Activated CD4-positive, alpha-beta T cell treated with anti-CD3 and anti-CD28 coated beads, Interleukin-2, amount 50 U/mL, for 24 hours (primary cell): ENCODE data around the gene DMRTB1.

Source experiments
- DNase-seq, 2 donors: peaks; one replicate each; pipeline ENCODE4 v3.0.0-alpha.2; 2020; ENCODE audit warnings: low read depth in 1 of 2, low spot score in 1 of 2

The DMRTB1 gene

DNA sequence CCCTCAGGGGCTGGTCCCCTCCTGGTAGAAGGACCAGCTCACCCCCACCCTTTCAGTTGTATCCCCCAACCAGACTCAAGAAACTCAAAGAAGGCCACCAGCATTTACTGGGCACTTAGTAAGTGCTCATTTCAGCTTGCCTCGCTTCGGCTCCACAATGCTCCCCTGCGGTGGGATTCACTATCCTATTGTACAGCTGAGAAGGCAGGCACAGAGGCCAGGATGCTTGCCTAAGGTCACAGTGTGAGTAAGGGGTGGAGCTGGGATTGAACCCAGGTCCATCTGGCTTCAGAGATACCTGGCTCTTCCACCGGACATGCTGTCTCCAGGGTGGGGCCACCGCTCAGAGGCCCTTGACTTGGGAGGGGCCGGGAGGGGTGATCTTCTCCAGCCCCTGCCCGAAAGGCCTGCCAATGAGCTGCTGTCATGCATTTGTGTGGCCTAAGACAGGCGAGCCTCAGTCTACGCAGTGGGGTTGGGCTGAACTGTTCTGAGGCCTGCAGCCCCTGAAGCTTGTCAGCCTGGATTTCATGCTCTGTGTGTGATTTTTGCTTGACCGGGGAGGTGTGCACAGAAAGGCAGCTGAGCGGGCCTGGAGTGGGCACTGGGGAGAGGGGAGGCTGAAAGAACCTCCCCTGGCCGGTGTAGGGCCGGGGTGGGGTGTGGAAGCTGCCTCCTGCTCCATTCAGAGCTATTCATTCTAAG lies 48.1 kb downstream of the DMRTB1 start:
- no peak for DNase-seq

DNA sequence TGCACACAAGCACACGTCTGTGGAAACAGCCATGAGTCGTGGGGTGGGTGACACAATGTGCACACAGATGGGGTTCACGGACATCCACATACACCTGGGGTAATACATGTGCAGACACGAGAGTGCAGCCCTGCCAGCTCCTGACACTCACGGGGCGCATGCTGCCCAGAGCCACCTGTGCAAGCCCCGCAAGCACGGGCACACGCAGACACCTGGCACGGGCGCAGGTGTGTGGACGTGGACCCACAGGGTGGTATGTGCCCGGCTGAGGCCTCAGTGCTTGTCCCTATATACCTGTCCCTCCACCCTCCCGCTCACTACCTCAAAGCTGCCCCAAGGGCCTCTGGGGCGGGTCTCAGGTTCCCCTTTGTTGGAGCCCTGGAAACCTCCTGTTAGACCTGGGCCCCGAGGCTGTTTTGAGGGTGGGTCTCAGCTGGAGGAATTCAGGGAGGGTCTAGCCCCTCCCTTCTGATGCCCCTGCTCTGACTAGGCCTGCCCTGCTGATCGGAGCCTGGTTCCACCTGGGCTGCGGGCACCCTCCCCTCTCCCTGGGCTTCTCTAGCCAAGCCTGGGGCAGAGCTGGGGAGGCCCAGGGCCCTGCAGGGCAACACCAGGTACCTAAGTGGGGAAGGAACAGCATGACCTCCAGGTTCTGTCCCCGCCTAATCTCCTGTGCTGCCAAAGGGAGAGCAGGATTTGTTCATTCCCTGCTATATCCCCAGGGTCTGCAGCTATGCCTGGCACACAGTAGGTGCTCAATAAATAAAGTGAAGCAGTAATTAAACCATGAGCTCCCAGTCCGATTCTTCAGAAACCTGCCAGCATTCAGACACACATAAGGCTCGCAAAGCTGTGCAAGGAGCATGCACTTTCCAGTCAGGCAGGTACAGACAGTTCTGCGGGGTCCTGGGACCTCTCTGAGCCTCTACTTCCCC lies 49.1 kb downstream of the DMRTB1 start:
- DNase-seq: no peak

DNA sequence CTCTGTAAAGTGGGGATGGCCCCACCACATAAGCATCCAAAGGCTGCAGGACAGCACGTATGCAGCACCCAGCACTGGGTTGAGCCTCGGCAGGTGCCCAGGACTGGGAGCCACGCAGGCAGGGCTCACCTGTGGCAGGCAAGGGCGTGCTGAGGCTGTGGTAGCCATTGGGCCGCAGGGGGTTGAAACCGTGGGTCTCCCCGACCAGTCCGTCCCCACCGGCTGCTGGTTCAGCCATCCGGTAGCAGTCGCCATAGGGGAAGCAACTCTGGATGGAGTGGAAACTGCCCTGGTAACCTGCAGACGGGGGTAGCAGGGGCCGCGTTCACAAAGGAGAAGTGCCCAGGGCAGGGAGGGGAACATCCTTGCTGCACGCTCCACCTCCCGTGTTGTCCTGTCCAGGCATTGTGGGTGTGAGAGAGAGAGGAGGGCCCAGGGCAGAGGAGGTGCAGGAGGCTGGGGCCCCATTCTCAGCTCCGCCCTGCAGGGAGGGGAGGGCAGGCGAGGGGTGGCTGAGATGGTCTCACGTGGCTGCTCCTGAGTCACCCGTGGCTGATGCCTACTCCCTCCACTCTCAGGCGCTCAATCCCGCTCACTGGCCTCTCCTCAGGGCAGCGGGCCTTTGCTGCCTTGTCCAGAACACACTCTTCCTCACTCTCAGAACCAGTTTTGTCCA lies 49.9 kb downstream of the DMRTB1 start:
- DNase-seq: no peak

DNA sequence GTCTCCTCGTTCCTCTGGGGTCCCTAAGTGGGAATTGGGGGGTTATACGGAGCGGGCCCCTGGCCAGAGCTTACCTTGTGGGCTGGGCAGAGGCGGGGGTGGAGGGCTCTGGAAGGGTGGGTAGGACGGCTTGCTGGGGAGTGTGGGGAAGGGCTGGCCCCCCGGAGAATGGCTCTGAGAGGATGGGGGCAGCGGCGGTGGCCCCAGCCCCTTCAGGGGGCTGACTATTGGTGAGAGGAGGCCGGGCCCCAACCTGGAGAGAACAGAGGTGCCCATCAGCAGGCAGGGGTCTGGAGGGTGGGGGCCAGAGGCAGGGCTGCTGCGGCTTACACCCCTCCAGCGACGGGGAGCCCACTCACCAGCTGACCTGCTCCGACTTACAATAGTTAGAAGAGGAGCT lies 50.6 kb downstream of the DMRTB1 start:
- no peak for DNase-seq

DNA sequence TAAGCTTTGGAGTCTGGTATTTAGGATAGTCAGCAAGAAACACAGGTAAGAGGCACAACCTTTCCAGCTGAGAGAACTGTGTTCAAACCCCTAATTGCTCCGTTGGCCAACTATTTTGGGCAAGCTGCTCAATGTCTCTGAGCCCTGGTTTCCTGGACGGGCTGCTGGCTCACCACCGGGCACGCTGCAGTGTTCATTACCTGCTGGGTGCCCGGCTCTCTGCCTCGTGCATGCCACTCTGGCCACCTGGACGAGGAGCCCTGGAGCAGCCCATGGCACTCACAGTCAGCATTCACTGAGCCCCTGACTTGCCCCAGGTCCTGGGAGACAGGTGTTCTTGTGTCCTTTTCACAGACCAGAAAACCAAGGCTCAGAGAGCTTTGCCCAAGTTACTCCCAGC lies 51.0 kb downstream of the DMRTB1 start:
- no peak for DNase-seq

DNA sequence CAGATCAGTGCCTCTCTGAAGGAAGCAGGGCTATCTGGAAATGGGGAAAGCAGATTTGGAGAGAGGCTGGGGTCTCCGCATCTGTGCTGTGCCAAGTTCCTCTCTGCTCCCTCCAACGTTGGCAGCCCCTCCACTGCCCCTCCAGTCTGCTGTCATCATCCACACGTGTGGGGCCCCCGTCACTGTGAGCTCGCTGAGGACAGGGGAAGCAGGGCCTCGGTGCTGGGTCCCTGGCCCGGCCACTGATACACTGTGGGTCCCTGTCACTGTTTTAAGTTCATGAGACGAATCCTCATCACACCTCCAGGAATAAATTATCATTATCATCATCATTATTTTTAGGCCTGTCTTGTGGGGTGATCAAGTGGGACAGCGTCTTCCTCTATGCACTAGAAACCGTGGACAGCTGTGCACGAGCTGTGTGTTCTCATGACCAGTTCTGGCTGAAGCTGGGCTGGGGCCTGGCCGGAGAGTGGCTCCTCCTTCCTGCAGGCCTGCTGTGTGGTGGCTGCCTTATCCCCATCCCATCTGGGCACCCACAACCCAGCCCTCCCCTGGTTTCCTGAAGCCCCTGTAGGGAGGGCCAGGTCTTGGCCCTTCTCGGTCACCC lies 52.2 kb downstream of the DMRTB1 start:
- DNase-seq: no peak

DNA sequence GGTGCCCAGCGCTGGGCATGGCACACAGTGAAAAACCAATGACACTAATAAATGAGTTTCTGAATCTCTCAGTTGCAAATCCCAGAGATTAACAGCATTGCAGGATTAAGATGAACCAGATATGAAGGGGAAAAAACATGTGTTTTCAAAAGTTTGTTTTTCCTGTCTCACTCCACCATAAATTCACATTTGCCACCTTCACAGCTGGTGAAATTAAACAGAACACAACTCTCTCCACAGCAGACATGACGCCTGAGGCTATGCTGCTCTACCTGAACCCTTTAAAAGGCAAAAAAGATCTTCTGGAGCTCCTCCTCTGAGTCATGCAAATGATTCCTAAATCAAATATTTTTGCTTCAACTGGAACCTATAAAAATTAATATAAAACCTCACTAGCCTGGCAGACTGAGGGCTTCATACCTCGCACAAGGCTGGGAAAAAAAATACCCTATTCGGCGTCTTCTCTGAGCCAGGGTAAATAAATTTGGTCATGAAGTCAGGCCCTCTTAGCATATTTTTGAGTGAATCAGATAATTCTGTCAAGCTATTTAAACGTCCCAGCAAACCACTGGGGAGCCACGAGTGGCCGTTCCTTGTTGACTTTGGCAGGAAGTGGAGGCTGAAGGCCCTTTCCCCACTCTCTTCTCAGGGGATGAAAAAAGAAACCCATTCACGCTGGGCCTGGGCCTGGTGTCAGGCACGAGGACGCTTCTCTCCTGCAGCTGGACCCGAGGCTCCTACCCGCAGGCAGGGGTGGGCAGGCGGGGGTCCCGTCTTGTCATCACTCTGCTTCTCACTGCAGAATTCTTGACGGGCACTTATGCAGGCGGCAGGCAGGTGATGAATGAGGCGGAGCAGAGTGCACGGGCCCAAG lies 53.0 kb downstream of the DMRTB1 start:
- DNase-seq: no peak

DNA sequence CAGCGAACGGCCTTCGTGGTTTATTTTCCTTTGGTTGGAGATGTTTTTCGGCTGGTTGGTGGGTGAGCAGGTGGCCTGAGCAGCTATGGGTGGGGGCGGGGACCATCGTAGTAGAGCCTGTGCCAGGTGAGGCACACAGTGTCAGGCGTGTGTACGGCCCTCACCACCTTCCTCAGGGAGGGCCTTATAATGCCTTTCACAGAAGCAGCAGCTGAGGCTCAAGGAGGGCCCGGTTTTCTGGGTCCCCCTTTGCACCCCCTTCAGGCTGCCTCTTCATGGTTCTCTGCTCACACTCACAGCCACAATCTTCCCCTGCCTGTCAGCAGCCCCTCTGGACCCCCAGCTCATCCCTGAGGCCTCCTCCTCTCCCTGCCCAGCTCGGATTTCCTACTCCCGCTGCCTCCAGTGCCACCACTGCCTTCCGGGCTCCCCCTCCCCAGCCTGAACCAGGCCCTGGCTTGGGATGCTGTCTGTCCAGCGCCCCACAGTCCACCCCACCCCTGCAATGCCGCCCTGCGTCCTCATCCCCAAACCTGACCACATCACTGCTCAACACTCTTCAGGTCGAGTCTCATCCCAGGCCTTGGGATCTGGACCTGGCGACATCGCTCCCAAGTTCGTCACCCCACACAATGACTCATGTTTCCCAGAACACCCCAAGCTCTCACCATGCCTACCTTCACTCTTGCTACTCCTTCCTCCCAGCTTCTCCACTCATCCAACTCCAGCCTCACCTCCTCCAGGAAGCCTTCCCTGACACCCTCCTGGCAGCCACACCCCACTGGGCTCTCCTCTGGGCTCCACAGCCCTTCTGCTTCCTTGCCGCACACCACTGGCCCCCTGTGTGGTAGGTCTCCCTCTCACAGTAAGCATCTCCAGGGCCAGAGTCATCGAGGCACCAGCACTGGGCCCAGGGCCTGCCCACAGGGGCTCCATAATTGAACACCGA lies 53.9 kb downstream of the DMRTB1 start:
- no peak for DNase-seq

DNA sequence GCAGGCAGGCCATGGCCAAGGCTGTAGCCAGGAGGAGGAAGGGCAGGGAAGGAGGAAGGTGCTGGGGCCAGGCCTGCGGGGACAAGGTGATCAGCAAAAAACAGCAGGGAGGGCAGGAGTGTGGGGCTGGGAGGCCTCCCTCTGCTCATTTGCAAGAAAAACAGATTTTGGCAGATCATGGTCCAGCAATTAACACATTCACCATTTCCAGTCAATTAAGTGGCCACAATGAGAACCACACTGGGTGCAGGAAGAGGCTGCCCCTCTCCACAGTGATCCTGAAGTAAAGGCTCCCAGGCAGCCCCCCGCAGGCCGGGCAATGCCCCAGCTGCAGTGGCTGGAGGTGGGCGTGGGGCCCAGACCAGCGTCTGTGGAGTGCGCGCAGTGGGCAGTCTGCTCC lies 54.6 kb downstream of the DMRTB1 start:
- DNase-seq: no peak

DNA sequence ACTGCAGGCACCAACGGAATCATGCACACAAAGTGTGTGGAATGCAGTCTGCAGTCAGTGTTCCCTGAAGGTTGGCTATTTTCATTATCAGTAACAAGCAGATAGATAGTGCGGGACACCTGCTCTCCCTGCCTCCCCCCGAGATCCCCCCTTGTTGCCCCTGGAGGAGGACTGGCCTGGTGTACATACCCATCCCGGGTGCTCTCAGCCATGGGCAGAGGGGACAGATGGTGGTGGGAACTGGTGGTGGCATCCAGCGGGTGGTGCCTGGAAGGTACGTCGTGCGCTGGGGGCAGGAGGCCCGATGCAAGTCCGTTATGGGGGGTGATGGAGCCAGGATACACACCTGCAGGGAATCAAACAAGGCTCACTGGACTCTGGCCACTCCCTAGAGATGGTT lies 55.2 kb downstream of the DMRTB1 start:
- DNase-seq: no peak

DNA sequence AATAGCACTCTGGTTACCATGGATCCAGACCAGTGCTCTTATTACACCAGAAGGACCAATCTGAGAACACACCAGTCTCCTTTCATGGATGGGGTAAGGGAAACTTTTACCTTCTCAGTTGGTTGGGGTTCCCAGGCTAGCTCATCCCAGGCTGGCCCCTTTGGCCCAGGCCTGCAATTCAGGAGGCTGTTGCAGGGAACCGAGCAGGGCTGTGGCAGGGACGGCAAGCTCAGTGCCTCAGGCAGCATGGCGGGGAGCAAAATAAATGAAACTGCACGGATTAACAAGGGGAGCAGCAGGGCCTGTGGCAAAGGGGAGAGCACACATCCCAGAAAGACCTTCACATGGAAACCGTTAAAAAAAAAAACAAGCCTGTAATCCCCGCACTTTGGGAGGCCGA lies 57.0 kb downstream of the DMRTB1 start:
- no peak for DNase-seq
